Omental fat pad (tissue), 4 donors: ENCODE data around the gene TSPAN5. TPM values are rescaled to one million over a fixed set of nuclear protein-coding genes. Genes with fewer than 3 reads are reported as not detected.

Experiments
- ATAC-seq: fragments of 150-250 bp; one replicate; pipeline ENCODE4 v1.9.1; 2016; ENCODE audit warnings: mild to moderate bottlenecking, moderate library complexity; ENCODE audit not compliant: low FRiP score
- DNase-seq: peaks from one replicate; pipeline ENCODE4 v3.0.0-alpha.2; 2019; ENCODE audit warnings: low spot score
- total RNA-seq, 4 donors: library from RNA; depleted of rRNA; stranded (reverse); fragments of >200 nt; gene quantifications; one replicate each; pipeline ENCODE4 v1.1.0, GENCODE V29; 2016
- TF ChIP-seq, protein P1 (sequence below), 3 donors: fragments of 450-650 bp; IDR thresholded peaks; one replicate each; pipeline ENCODE4 v1.5.1; 2016 to 2017; ENCODE audit warnings: antibody characterized with exemption in 3 of 3, mild to moderate bottlenecking in 3 of 3, moderate library complexity in 2 of 3

Gene TSPAN5
- total RNA-seq, 4 donors from 2014 or later = 5.1 to 17.7 (median 6.9) TPM

DNA sequence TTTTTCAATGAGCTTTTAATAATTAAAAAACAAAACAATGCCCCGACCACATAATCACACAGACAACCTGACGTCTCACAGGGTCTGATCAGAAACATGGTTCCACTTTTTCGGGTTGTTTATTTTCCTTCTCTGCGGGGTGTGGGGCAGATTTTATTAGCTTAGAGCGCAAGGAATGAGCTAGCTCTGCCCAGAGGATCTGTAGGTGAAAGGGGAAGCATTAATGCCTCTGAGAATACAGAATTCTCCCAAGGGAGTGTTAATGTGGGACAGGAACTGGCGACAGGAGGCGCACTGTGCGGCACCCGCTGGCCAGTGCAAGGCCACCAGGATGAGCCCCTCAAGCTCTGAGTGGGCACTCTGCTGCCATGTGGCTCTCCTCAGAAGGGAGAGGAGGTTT lies 181.5 kb downstream of the TSPAN5 start:
- TF ChIP-seq, protein P1, sequence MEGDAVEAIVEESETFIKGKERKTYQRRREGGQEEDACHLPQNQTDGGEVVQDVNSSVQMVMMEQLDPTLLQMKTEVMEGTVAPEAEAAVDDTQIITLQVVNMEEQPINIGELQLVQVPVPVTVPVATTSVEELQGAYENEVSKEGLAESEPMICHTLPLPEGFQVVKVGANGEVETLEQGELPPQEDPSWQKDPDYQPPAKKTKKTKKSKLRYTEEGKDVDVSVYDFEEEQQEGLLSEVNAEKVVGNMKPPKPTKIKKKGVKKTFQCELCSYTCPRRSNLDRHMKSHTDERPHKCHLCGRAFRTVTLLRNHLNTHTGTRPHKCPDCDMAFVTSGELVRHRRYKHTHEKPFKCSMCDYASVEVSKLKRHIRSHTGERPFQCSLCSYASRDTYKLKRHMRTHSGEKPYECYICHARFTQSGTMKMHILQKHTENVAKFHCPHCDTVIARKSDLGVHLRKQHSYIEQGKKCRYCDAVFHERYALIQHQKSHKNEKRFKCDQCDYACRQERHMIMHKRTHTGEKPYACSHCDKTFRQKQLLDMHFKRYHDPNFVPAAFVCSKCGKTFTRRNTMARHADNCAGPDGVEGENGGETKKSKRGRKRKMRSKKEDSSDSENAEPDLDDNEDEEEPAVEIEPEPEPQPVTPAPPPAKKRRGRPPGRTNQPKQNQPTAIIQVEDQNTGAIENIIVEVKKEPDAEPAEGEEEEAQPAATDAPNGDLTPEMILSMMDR (IDR thresholded peaks at IDR 0.05) = no peak
- no peak for ATAC-seq

DNA sequence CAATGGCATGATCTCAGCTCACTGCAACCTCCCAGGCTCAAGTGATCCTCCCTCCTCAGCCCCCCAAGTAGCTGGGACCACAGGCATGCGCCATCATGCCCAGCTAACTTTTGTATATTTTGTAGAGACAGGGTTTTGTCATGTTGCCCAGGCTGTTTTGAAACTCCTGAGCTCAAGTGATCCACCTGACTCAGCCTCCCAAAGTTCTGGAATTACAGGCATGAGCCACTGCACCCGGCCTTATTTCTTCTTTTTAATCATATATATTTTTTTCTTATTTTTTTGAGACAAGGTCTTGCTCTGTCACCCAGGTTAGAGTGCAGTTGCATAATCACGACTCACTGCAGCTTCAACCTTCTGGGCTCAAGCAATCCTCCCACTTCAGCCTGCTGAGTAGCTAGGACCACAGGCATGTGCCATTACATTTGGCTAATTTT lies 184.0 kb downstream of the TSPAN5 start:
- ATAC-seq (no peak), DNase-seq (no peak)
- TF ChIP-seq, protein P1 (IDR thresholded peaks at IDR 0.05) = no peak

More for the DNA sequence above, 181.5 kb downstream of the TSPAN5 start:
- DNase-seq = no peak

DNA sequence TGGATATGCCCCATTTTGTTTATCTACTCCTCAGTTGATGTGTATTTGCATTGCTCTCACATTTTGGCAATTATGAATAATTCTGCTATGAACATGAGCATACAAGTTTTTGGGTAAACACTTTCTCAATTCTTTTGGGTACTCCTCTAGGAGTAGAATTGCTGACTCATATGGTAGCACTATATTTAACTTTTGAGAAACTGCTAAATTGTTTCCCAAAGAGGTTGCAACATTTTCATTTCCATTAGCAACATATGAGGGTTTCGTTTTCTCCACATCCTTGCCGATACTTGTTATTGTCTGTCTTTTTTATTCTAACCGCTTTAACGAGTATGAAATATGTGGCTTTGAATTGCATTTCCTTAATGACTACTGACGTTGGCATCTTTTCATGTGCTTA lies 185.4 kb downstream of the TSPAN5 start:
- ATAC-seq (no peak), DNase-seq (no peak)
- TF ChIP-seq, protein P1 (IDR thresholded peaks at IDR 0.05) = no peak

DNA sequence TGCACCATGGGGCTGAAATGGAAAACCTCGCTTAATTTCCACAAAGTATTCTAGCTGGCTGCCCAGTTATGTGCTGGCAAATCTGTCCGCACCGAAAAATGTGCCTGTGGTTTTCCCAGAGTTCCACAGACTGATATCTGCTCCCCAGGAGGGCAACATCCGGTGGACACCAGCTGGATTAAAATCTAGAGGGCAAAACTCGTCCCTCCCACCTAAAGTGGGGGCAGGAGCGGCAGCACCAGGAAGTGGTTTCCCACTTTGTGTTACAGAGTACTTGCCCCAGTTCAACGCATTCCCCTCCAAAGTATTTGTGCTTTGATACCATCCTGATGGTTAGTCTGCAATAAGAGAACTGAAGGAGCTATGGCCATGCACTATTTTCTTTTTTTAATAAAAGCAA lies 187.6 kb downstream of the TSPAN5 start:
- DNase-seq = no peak
- TF ChIP-seq, protein P1 (IDR thresholded peaks at IDR 0.05) = no peak
- no peak for ATAC-seq

DNA sequence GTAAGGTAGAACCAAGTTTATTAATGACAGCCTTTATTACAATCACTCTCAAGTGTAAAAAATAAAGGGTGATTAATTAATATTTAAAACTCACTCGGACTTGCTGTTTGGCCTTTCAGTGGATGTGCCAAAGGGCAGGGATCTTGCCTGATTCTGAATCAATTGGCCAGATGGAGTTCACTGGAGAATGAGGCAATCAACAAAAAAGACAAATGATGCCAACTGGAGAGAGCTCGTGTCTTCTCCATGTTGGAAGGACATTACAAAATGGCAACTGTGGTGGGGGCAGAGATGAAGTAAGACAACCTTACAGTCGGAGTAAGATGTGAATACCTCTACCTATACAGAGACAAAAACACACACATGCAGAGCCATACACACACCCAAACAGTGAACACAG lies 188.0 kb downstream of the TSPAN5 start:
- TF ChIP-seq, protein P1 (IDR thresholded peaks at IDR 0.05) = no peak
- DNase-seq (no peak), ATAC-seq (no peak)

DNA sequence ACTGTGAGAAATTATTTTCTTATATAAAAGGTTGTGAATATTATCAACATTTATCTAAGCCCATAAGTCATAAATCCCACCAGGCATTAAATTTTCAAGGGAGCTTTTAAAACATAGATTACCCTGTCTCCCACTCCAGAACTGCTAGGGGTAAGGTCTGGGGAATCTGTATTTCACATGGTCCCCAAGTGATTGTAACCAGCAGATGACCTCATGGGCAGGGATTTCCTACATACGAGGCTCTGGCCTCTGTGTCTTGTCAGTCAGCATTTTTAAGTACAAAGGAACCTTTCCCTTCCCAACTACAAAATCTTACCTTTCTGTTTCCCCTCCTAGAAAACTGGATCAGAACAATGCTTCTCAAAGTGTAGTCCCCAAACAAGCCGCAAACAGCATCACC lies 188.6 kb downstream of the TSPAN5 start:
- ATAC-seq (no peak), DNase-seq (no peak)
- TF ChIP-seq, protein P1 (IDR thresholded peaks at IDR 0.05) = no peak

DNA sequence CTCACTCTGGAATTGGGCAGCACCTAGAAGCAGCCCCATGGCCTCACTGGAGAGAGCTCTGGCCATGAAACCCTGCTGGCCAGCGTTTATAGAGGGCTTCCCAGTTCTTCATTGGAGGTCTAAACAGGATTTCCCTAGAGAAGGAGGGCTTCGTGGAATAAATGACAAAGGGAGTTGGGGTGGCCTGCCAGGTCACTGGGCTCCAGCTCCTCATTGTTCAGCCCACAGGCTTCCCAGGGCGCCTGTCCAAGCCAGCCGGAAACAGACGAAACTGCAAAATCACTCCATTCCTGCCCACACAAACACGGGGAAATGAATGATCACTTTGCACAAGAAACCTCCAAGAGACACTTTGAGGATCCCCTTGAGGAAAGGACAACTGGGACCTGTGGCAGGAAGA lies 189.7 kb downstream of the TSPAN5 start:
- TF ChIP-seq, protein P1 (IDR thresholded peaks at IDR 0.05) = no peak
- DNase-seq (no peak), ATAC-seq (no peak)
